Caco-2 (cell line): ENCODE results near the gene GSG1L. TPM values are rescaled to one million over a fixed set of nuclear protein-coding genes. Genes with fewer than 3 reads are reported as not detected.

Source experiments
- BruUV-seq: library from RNA; stranded (reverse); fragments of 400-500 nt; replicated peaks from 2 replicates; lab custom pipeline; 2021; lab: Mats Ljungman, UMichigan
- CTCF ChIA-PET: fragments of 300-600 bp; sonication (Branson Sonifier 250); formaldehyde crosslinking; loops from one replicate; lab custom pipeline; 2022; ENCODE audit warnings: antibody characterized with exemption; lab: Charles Lee
- POLR2A ChIA-PET: fragments of 300-600 bp; sonication (Branson Sonifier 250); formaldehyde crosslinking; loops from one replicate; lab custom pipeline; 2022; ENCODE audit warnings: antibody characterized with exemption; lab: Charles Lee
- DNase-seq, 2 experiments: peaks; one replicate each; pipeline versions ENCODE4 v3.0.0 to v3.0.0-alpha.2; 2020 to 2022
- H3K27me3 ChIP-seq: replicated peaks from 2 replicates; pipeline ENCODE4 v1.6.0; 2011; ENCODE audit warnings: low read length; ENCODE audit not compliant: control insufficient read depth, insufficient read depth
- H3K36me3 ChIP-seq: 2 replicates; pipeline ENCODE4 v1.5.1; 2011; ENCODE audit warnings: low read length; ENCODE audit not compliant: control insufficient read depth, insufficient read depth
- H3K4me1 ChIP-seq: fragments of 250-450 bp; sonication (Bioruptor Pico); 2 replicates; pipeline ENCODE4 v1.5.1; 2020; ENCODE audit warnings: mild to moderate bottlenecking
- H3K4me3 ChIP-seq: 2 replicates; pipeline ENCODE4 v1.5.1; 2011; ENCODE audit warnings: low read depth, mild to moderate bottlenecking, control low read depth, low read length
- H3K9me3 ChIP-seq: fragments of 250-450 bp; sonication (Bioruptor Pico); 2 replicates; pipeline ENCODE4 v1.5.1; 2020; ENCODE audit warnings: mild to moderate bottlenecking, moderate library complexity
- H3K27ac Mint-ChIP-seq: one replicate; pipeline ENCODE4 v1.8.0; 2022; ENCODE audit warnings: mixed read lengths; ENCODE audit not compliant: unreplicated experiment
- H3K27me3 Mint-ChIP-seq: one replicate; pipeline ENCODE4 v1.8.0; 2022; ENCODE audit warnings: mixed read lengths; ENCODE audit not compliant: insufficient read depth, unreplicated experiment
- H3K36me3 Mint-ChIP-seq: one replicate; pipeline ENCODE4 v1.8.0; 2022; ENCODE audit warnings: mild to moderate bottlenecking, mixed read lengths; ENCODE audit not compliant: insufficient read depth, unreplicated experiment
- H3K4me1 Mint-ChIP-seq: one replicate; pipeline ENCODE4 v1.8.0; 2022; ENCODE audit warnings: low read depth, mixed read lengths; ENCODE audit not compliant: unreplicated experiment
- H3K4me3 Mint-ChIP-seq: one replicate; pipeline ENCODE4 v1.8.0; 2022; ENCODE audit warnings: mild to moderate bottlenecking, moderate library complexity, mixed read lengths; ENCODE audit not compliant: unreplicated experiment
- H3K9me3 Mint-ChIP-seq: one replicate; pipeline ENCODE4 v1.8.0; 2022; ENCODE audit warnings: mixed read lengths; ENCODE audit not compliant: unreplicated experiment
- CTCF ChIP-seq, 2 experiments: fragments of 200-600 bp in 1 of 2; IDR thresholded peaks; 1 replicate in 1 of 2; 2 replicates in 1 of 2; pipeline versions ENCODE4 v1.5.1 to v1.8.0; 2011 to 2022; ENCODE audit warnings: antibody characterized with exemption in 1 of 2, control low read depth in 1 of 2, inconsistent platforms in 1 of 2, low read depth in 1 of 2, low read length in 1 of 2, mild to moderate bottlenecking in 1 of 2, moderate library complexity in 1 of 2; ENCODE audit not compliant: insufficient read depth in 1 of 2, severe bottlenecking in 1 of 2, unreplicated experiment in 1 of 2
- intact Hi-C: fragments of 100-400 bp; cut with micrococcal nuclease; formaldehyde crosslinking; loops from one replicate; pipeline ENCODE4 v1.10.0; 2022; ENCODE audit not compliant: unreplicated experiment
- total RNA-seq: library from RNA; stranded (reverse); gene quantifications from 2 replicates; pipeline ENCODE4 v1.2.3, GENCODE V29; 2022

The GSG1L gene
- total RNA-seq, 1 experiment from 2014 or later, result not detected

DNA sequence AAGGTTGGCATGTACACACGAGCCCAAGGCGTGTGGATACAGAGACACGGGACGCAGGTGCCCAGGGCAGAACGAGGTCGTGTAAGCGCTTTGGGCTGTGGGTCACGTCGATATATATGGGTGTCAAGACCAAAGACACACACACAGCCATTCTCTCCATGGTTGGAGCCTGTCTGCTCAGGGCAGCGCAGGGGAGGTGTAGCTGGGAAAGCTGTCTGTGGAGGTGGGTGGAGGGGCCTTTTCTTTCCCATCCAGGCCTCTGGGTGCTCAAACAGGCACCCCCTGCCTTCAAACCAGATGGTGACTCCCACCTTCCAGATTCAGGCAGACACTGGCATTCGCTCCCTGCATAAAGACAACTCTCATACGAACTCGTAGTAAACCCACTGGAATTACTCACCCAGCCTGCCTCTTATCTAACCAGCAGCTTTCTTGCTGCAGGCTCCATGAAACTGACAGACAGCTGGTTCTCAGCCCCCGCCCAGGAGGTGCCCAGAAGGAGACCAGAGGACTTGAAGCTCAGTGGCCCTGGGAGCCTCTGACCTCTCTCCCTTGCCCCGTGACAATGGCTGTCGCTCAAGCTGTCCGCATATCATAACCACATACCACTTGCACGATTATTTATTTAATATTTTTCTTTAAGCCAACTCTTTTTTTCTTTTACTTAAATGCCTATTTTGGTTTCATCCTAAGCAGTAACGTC lies 276.4 kb downstream of the GSG1L start:
- Histone ChIP-seq H3K9me3 (no peaks in the 10 kb centered on the region), H3K27me3 (no peaks in the 10 kb centered on the region), H3K36me3 (no peaks in the 10 kb centered on the region), H3K4me1 (no peaks in the 10 kb centered on the region), H3K4me3 (no peak overlapping the region)
- DNase-seq, result no peak
- TF ChIP-seq CTCF (IDR thresholded peaks at IDR 0.05; ENCODE audit: insufficient read depth in 1 of 2, low read depth in 1 of 2, low read length in 1 of 2, severe bottlenecking in 1 of 2, unreplicated experiment in 1 of 2), result no peak
- Mint-ChIP-seq H3K9me3 (no peaks in the 10 kb centered on the region), H3K27me3 (no peaks in the 10 kb centered on the region), H3K4me1 (no peaks in the 10 kb centered on the region), H3K27ac (no peak overlapping the region), H3K36me3 (no peaks in the 10 kb centered on the region), H3K4me3 (no peak overlapping the region)
- BruUV-seq, result no TSS peak
- ChIA-PET POLR2A (no interaction called here), CTCF (no interaction called here)
- intact Hi-C loops, result no loop called here

DNA sequence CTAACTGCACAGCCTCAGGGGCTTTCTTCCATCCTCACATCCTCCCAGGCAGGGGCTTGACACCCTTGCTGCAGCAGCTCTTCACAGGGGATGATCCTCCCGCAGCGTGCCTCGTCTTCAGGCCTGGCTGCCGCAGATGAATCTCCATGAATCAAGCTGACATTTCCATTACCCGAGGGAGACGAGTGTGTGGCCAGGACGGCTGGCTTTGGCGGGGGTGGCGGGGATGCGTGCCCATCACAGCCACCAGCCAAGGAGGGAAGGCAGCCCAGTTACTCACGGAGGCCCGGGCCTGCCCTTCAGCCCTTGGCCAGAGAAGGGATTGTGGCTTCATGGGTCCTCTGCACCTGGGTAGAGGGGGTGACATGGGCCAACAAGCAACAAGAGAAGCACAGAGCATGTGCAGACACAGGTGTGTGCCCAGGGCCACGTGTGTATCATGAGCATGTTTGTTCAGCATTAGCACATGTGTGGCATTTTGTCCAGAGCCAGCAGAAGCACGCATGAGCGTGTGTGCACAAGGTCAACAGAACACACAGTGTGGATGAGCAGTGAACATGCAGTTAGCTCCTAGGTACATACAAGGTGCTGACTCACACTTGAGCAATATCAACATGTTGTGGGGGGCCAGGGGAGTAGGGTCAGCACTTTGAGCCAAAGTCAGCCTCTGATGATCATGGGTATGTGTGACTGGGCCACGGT lies 277.1 kb downstream of the GSG1L start:
- BruUV-seq, result no TSS peak
- intact Hi-C loops, result no loop called here
- Mint-ChIP-seq H3K9me3 (no peaks in the 10 kb centered on the region), H3K4me3 (no peak overlapping the region), H3K27ac (no peak overlapping the region), H3K27me3 (no peaks in the 10 kb centered on the region), H3K36me3 (no peaks in the 10 kb centered on the region), H3K4me1 (no peaks in the 10 kb centered on the region)
- Histone ChIP-seq H3K9me3 (no peaks in the 10 kb centered on the region), H3K4me3 (no peak overlapping the region), H3K4me1 (no peaks in the 10 kb centered on the region), H3K36me3 (no peaks in the 10 kb centered on the region), H3K27me3 (no peaks in the 10 kb centered on the region)
- no peak for TF ChIP-seq CTCF (IDR thresholded peaks at IDR 0.05; ENCODE audit: insufficient read depth in 1 of 2, low read depth in 1 of 2, low read length in 1 of 2, severe bottlenecking in 1 of 2, unreplicated experiment in 1 of 2)
- POLR2A ChIA-PET, result no interaction called here
- CTCF ChIA-PET, result no interaction called here
- DNase-seq, result no peak

DNA sequence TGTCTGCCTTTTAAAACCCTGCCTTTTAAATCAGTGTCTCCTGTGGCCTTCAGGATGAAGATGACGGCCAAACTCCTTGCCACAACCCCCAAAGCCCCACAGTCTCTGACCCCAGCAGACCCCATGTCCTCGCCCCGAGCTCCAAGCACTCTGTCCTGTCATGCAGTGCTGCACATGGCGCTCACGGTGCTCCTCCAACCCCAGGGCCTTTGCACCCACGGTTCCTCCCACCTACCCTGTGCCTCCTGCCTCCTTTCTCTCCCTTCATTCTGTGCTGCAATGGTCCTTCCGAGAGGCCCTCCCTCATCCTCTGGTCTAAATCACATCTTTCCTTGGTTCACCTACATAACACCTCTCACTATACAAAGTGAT lies 278.2 kb downstream of the GSG1L start:
- Histone ChIP-seq H3K9me3 (no peaks in the 10 kb centered on the region), H3K4me3 (no peak overlapping the region), H3K27me3 (no peaks in the 10 kb centered on the region), H3K4me1 (no peaks in the 10 kb centered on the region), H3K36me3 (no peaks in the 10 kb centered on the region)
- Mint-ChIP-seq H3K4me3 (no peak overlapping the region), H3K36me3 (no peaks in the 10 kb centered on the region), H3K9me3 (no peaks in the 10 kb centered on the region), H3K4me1 (no peaks in the 10 kb centered on the region), H3K27ac (no peak overlapping the region), H3K27me3 (no peaks in the 10 kb centered on the region)
- no TSS peak for BruUV-seq
- DNase-seq, result no peak
- intact Hi-C loops, result no loop called here
- ChIA-PET POLR2A (no interaction called here), CTCF (no interaction called here)
- TF ChIP-seq CTCF (IDR thresholded peaks at IDR 0.05; ENCODE audit: insufficient read depth in 1 of 2, low read depth in 1 of 2, low read length in 1 of 2, severe bottlenecking in 1 of 2, unreplicated experiment in 1 of 2), result no peak
